ENCODE measurements around the gene GSG1L.

Gene GSG1L

GRCh38 chr16:27749547-27749875 lies 314.0 kb downstream of the GSG1L start:
- Histone ChIP-seq H3K9ac (no peak overlapping the region), H3K79me2 (ENCODE audit: insufficient read depth, low read depth) (no peaks in the 10 kb centered on the region), H3K36me3 (ENCODE audit: insufficient read depth) (no peaks in the 10 kb centered on the region), H3K4me3 (IDR thresholded peaks at IDR 0.05; ENCODE audit: insufficient read depth, low read depth, low read length) (no peak overlapping the region), H3K27me3 (ENCODE audit: insufficient read depth, low read depth) (no peaks in the 10 kb centered on the region), H4K20me1 (ENCODE audit: insufficient read depth) (no peaks in the 10 kb centered on the region), H3K4me2 (no peak overlapping the region), H2AFZ (ENCODE audit: low read depth) (no peak overlapping the region), H3K4me1 (ENCODE audit: low read depth, poor library complexity, severe bottlenecking) (no peaks in the 10 kb centered on the region), H3K27ac (no peak overlapping the region)
- TF ChIP-seq, protein P1, sequence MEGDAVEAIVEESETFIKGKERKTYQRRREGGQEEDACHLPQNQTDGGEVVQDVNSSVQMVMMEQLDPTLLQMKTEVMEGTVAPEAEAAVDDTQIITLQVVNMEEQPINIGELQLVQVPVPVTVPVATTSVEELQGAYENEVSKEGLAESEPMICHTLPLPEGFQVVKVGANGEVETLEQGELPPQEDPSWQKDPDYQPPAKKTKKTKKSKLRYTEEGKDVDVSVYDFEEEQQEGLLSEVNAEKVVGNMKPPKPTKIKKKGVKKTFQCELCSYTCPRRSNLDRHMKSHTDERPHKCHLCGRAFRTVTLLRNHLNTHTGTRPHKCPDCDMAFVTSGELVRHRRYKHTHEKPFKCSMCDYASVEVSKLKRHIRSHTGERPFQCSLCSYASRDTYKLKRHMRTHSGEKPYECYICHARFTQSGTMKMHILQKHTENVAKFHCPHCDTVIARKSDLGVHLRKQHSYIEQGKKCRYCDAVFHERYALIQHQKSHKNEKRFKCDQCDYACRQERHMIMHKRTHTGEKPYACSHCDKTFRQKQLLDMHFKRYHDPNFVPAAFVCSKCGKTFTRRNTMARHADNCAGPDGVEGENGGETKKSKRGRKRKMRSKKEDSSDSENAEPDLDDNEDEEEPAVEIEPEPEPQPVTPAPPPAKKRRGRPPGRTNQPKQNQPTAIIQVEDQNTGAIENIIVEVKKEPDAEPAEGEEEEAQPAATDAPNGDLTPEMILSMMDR (conservative IDR thresholded peaks at IDR 0.05; ENCODE audit: low read depth, low read length) = no peak

GRCh38 chr16:27748868-27749546 lies 314.5 kb downstream of the GSG1L start:
- no peaks in the 10 kb centered on the region for H3K36me3 ChIP-seq (ENCODE audit: insufficient read depth)
- TF ChIP-seq, protein P1 (conservative IDR thresholded peaks at IDR 0.05; ENCODE audit: low read depth, low read length) = no peak
- no peaks in the 10 kb centered on the region for H3K27me3 ChIP-seq (ENCODE audit: insufficient read depth, low read depth)
- no peak overlapping the region for H3K4me2 ChIP-seq
- H3K27ac ChIP-seq = no peak overlapping the region
- H2AFZ ChIP-seq (ENCODE audit: low read depth) = no peak overlapping the region
- H3K4me1 ChIP-seq (ENCODE audit: low read depth, poor library complexity, severe bottlenecking) = no peaks in the 10 kb centered on the region
- H3K4me3 ChIP-seq (IDR thresholded peaks at IDR 0.05; ENCODE audit: insufficient read depth, low read depth, low read length) = no peak overlapping the region
- H3K79me2 ChIP-seq (ENCODE audit: insufficient read depth, low read depth) = no peaks in the 10 kb centered on the region
- H3K9ac ChIP-seq = no peak overlapping the region
- no peaks in the 10 kb centered on the region for H4K20me1 ChIP-seq (ENCODE audit: insufficient read depth)

DNA sequence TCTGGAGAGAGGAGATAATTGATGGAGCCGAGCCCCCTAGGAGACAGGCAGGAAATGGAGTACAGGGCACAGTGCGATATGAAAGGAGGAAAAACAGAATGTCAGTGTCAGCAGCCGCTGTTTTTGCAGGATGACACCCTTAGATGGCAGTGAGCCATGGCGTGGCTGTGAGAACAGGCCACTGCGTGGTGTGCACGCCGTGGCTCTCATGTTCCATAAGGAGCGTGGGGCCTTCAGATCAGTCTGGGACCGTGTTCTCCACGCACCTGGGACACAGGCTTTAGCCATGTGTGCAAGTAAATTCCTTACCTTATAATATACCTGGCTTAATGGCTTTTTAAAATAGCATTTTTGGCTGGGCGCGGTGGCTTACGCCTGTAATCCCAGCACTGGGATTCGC lies 315.6 kb downstream of the GSG1L start:
- no peaks in the 10 kb centered on the region for H3K4me1 ChIP-seq (ENCODE audit: low read depth, poor library complexity, severe bottlenecking)
- H3K27ac ChIP-seq = no peak overlapping the region
- H4K20me1 ChIP-seq (ENCODE audit: insufficient read depth) = no peaks in the 10 kb centered on the region
- no peak overlapping the region for H2AFZ ChIP-seq (ENCODE audit: low read depth)
- no peaks in the 10 kb centered on the region for H3K27me3 ChIP-seq (ENCODE audit: insufficient read depth, low read depth)
- H3K4me3 ChIP-seq (IDR thresholded peaks at IDR 0.05; ENCODE audit: insufficient read depth, low read depth, low read length) = no peak overlapping the region
- H3K79me2 ChIP-seq (ENCODE audit: insufficient read depth, low read depth) = no peaks in the 10 kb centered on the region
- no peak overlapping the region for H3K4me2 ChIP-seq
- H3K36me3 ChIP-seq (ENCODE audit: insufficient read depth) = no peaks in the 10 kb centered on the region
- H3K9ac ChIP-seq = no peak overlapping the region
- TF ChIP-seq, protein P1 (conservative IDR thresholded peaks at IDR 0.05; ENCODE audit: low read depth, low read length) = no peak

DNA sequence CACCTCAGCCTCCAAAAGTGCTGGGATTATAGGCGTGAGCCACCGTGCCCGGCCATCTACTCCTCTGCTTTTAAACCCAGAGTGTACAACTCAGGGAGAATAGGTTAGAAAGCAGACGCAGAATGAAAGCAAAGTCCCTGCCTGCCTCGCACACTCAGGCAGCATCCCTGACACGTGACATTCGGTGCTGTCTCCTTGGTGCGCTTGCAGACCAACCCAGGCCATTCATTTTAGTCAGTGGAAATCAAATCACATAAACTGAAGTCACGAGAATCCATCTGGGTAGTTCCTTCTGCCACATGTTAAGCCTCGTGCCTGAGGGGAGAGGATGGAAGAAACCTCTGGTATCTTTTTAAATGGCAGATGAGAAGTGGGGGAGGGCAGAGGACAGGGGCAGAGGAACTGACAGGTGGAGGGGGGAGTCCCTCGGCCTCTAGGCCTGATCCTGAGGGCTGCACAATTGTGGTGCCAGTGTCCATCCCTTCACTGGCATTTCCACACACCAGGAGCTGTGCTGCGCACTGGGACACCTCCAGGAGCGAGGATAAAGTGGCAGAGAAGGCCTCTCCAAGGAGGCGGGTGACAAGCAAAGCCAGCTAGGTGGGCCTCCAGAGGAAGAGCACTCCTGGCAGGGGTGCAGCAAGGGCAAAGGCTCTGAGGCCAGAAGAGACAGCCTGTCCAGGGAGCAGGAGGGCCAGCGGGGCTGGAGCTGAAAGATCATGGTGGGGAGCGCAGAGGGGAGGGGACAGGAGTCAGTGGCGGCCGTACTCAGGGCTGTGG lies 317.2 kb downstream of the GSG1L start:
- Histone ChIP-seq H3K4me2 (no peak overlapping the region), H4K20me1 (ENCODE audit: insufficient read depth) (no peaks in the 10 kb centered on the region), H3K4me3 (IDR thresholded peaks at IDR 0.05; ENCODE audit: insufficient read depth, low read depth, low read length) (no peak overlapping the region), H3K27ac (no peak overlapping the region), H3K36me3 (ENCODE audit: insufficient read depth) (no peaks in the 10 kb centered on the region), H3K79me2 (ENCODE audit: insufficient read depth, low read depth) (no peaks in the 10 kb centered on the region), H3K27me3 (ENCODE audit: insufficient read depth, low read depth) (no peaks in the 10 kb centered on the region), H3K9ac (no peak overlapping the region), H2AFZ (ENCODE audit: low read depth) (no peak overlapping the region), H3K4me1 (ENCODE audit: low read depth, poor library complexity, severe bottlenecking) (no peaks in the 10 kb centered on the region)
- TF ChIP-seq, protein P1 (conservative IDR thresholded peaks at IDR 0.05; ENCODE audit: low read depth, low read length) = no peak
